Measurements from ENCODE around the gene PEX12.
"Not testable (repeated sequence)": the region's sequence is repeated elsewhere in the genome, so short reads cannot be mapped to it uniquely, and the experiment has no call there.

Gene PEX12

GRCh38 chr17:35534576-35535093 is 43.7 kb downstream of the PEX12 start:
- TF ChIP-seq, protein P1, sequence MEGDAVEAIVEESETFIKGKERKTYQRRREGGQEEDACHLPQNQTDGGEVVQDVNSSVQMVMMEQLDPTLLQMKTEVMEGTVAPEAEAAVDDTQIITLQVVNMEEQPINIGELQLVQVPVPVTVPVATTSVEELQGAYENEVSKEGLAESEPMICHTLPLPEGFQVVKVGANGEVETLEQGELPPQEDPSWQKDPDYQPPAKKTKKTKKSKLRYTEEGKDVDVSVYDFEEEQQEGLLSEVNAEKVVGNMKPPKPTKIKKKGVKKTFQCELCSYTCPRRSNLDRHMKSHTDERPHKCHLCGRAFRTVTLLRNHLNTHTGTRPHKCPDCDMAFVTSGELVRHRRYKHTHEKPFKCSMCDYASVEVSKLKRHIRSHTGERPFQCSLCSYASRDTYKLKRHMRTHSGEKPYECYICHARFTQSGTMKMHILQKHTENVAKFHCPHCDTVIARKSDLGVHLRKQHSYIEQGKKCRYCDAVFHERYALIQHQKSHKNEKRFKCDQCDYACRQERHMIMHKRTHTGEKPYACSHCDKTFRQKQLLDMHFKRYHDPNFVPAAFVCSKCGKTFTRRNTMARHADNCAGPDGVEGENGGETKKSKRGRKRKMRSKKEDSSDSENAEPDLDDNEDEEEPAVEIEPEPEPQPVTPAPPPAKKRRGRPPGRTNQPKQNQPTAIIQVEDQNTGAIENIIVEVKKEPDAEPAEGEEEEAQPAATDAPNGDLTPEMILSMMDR (conservative IDR thresholded peaks at IDR 0.05), result no peak
- H3K27ac ChIP-seq, result no peak overlapping the region

- H3K27ac ChIP-seq, result no peak overlapping the region
Measured at GRCh38 chr17:35531160-35531559, 47.2 kb downstream of the PEX12 start.

DNA sequence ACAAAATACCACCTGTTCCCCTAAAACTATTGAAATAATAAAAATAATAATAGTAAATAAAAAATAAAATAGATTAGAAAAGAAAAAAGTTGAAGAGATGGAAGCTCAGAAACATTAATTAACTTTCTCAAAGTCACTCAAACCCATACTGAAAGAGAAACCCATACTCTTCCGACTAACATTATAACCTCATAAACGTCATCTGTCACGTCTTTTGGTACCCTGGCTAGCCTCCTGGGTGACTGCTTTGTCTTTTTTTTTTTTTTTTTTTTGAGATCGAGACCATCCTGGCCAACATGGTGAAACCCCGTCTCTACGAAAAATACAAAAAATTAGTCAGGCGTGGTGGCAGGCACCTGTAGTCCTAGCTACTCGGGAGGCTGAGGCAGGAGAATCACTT is 48.5 kb downstream of the PEX12 start:
- TF ChIP-seq, protein P1 (conservative IDR thresholded peaks at IDR 0.05), result no peak
- no peak overlapping the region for H3K27ac ChIP-seq

More at GRCh38 chr17:35531160-35531559, 47.2 kb downstream of the PEX12 start:
- TF ChIP-seq, protein P1 (conservative IDR thresholded peaks at IDR 0.05), result no peak

- H3K27ac ChIP-seq, result not testable (repeated sequence)
Measured at GRCh38 chr17:35529326-35529725, 49.0 kb downstream of the PEX12 start.

Data from VCaP (cell line).